Kidney (tissue), 14 donors: ENCODE measurements around the gene FBLN1. TPM values are rescaled to one million over a fixed set of nuclear protein-coding genes. Genes with fewer than 3 reads are reported as not detected.
A peak's percentile ranks its signal among the peaks of the same experiment; 100 is the strongest.

Source experiments
- DNase-seq, 5 donors: peaks; one replicate each; pipeline ENCODE4 v3.0.0-alpha.2; 2013 to 2020
- FAIRE-seq: peaks from 2 replicates; lab custom pipeline; 2012; peaks lifted over from hg19 to GRCh38; lab: Jason Lieb, UNC
- H3K27ac ChIP-seq, 2 donors: one replicate each; pipeline ENCODE4 v1.7.0; 2013; ENCODE audit warnings: low read depth in 2 of 2, low read length in 2 of 2, inconsistent platforms in 1 of 2
- H3K27me3 ChIP-seq: one replicate; pipeline ENCODE4 v1.7.1; 2013; ENCODE audit warnings: low read length, inconsistent platforms; ENCODE audit not compliant: control insufficient read depth, insufficient read depth
- H3K36me3 ChIP-seq, 3 donors: one replicate each; pipeline versions ENCODE4 v1.7.0 to v1.7.1; 2013; ENCODE audit warnings: low read length in 3 of 3, control low read depth in 1 of 3, inconsistent platforms in 1 of 3; ENCODE audit not compliant: insufficient read depth in 3 of 3, control insufficient read depth in 2 of 3
- H3K4me1 ChIP-seq, 3 donors: one replicate each; pipeline versions ENCODE4 v1.7.0 to v1.7.1; 2013; ENCODE audit warnings: low read length in 3 of 3, inconsistent platforms in 1 of 3, low read depth in 1 of 3; ENCODE audit not compliant: control insufficient read depth in 2 of 3, insufficient read depth in 2 of 3
- H3K4me3 ChIP-seq, 3 donors: one replicate each; pipeline versions ENCODE4 v1.7.0 to v1.8.1; 2013; ENCODE audit warnings: low read length in 3 of 3, control low read depth in 1 of 3, inconsistent platforms in 1 of 3
- H3K9ac ChIP-seq, 3 donors: one replicate each; pipeline versions ENCODE4 v1.7.0 to v1.7.1; 2013; ENCODE audit warnings: low read length in 3 of 3, control low read depth in 1 of 3, inconsistent platforms in 1 of 3
- H3K9me3 ChIP-seq, 3 donors: one replicate each; pipeline versions ENCODE4 v1.7.0 to v1.7.1; 2013; ENCODE audit warnings: low read length in 3 of 3, control low read depth in 1 of 3, inconsistent platforms in 1 of 3; ENCODE audit not compliant: control insufficient read depth in 2 of 3, insufficient read depth in 1 of 3
- intact Hi-C: fragments of 100-400 bp; cut with DNase I; formaldehyde crosslinking; loops from one replicate; pipeline ENCODE4 v1.11.1; 2022
- polyA plus RNA-seq: library from polyadenylated mRNA; stranded (reverse); fragments of 350-450 nt; fragmentation: Illumina TruSeq; extraction: RNeasy Lipid Tissue Mini Kit (QIAGEN cat#74804); gene quantifications from one replicate; pipeline ENCODE4 v1.2.3, GENCODE V29; 2014; ENCODE audit warnings: low read depth, low replicate concordance; ENCODE audit not compliant: insufficient read depth
- total RNA-seq: library from RNA; stranded (reverse); fragmentation: NEBNext Ultra II Directional; extraction: Animal tissue kit (Norgen Biotek cat#: 25700); gene quantifications from one replicate; pipeline ENCODE4 v1.2.1, GENCODE V29; 2021
- TF ChIP-seq, protein P1 (sequence below): IDR thresholded peaks from 3 replicates; pipeline ENCODE4 v1.5.1; 2012; ENCODE audit warnings: mild to moderate bottlenecking, moderate library complexity, borderline replicate concordance; ENCODE audit not compliant: insufficient read depth; ENCODE audit errors: extremely low read depth
- donor health status: control.
- donor health status: control.
- donor health status: control.
- donor health status: control.
- donor health status: control.
- donor health status: DM: yes; HTN: yes; CAD: no.
- donor health status: Normal renal cell carcinoma (clear cell type).

The FBLN1 gene
- total and polyA plus RNA-seq, 2 donors from 2014 or later, result 23.3 to 105 TPM

DNA sequence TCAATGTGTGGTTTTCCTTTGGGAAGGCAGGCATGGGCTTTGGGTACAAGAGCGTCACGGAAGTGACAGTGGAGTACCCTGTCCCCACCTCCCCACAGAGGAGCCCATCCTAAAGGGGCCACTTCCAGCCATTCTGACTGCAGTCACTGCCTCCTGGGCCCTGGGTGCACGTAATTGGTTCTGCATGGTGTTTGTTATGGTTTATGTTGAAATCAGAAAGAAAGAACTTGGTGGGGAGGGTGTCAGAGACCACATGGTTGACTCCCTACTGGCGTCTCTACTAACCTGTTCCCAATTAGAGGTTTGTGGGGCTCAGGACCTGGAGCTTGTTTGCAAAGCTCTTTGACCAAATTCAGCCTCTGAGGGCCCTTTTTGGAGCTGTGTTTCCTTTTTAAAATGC lies 48.4 kb upstream of the FBLN1 start:
- Histone ChIP-seq H3K27ac (no peak overlapping the region), H3K9ac (no peak overlapping the region), H3K36me3 (no peaks in the 10 kb centered on the region), H3K4me3 (no peak overlapping the region), H3K27me3 (no peaks in the 10 kb centered on the region), H3K9me3 (no peaks in the 10 kb centered on the region), H3K4me1 (peaks cover 0 to 2% (median 2%) of the 10 kb centered on the region in 3 donors)
- intact Hi-C loops, result no loop called here
- TF ChIP-seq, protein P1, sequence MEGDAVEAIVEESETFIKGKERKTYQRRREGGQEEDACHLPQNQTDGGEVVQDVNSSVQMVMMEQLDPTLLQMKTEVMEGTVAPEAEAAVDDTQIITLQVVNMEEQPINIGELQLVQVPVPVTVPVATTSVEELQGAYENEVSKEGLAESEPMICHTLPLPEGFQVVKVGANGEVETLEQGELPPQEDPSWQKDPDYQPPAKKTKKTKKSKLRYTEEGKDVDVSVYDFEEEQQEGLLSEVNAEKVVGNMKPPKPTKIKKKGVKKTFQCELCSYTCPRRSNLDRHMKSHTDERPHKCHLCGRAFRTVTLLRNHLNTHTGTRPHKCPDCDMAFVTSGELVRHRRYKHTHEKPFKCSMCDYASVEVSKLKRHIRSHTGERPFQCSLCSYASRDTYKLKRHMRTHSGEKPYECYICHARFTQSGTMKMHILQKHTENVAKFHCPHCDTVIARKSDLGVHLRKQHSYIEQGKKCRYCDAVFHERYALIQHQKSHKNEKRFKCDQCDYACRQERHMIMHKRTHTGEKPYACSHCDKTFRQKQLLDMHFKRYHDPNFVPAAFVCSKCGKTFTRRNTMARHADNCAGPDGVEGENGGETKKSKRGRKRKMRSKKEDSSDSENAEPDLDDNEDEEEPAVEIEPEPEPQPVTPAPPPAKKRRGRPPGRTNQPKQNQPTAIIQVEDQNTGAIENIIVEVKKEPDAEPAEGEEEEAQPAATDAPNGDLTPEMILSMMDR, result no peak
- FAIRE-seq, result no peak
- DNase-seq, result no peak

DNA sequence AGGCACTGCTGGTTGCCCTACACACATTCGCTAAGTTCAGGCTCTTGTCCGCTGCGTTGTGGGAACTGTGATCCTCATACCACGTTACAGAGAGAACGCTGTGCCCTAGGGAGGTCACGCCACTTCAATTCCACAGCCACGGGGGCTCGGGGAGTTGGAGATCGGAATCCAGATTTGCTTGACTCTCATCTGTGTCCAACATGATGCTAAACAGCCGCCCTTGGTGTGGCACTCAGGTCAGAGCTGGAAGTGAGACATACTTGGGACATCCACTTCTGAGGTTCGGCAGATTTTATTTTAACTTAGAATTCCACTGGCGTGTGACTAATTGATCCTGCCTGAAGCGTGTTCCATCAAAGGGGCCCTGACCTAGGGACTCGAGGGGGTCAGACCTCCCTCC lies 47.5 kb upstream of the FBLN1 start:
- no peaks in the 10 kb centered on the region for H3K9me3 ChIP-seq
- intact Hi-C loops, result no loop called here
- H3K27me3 ChIP-seq, result no peaks in the 10 kb centered on the region
- no peak overlapping the region for H3K4me3 ChIP-seq
- TF ChIP-seq, protein P1, result no peak
- DNase-seq, result peak in 1 of 5 donors; percentile 15
- peaks cover 0 to 2% (median 2%) of the 10 kb centered on the region in 3 donors for H3K4me1 ChIP-seq
- no peak overlapping the region for H3K27ac ChIP-seq
- no peak overlapping the region for H3K9ac ChIP-seq
- FAIRE-seq, result no peak
- H3K36me3 ChIP-seq, result no peaks in the 10 kb centered on the region

DNA sequence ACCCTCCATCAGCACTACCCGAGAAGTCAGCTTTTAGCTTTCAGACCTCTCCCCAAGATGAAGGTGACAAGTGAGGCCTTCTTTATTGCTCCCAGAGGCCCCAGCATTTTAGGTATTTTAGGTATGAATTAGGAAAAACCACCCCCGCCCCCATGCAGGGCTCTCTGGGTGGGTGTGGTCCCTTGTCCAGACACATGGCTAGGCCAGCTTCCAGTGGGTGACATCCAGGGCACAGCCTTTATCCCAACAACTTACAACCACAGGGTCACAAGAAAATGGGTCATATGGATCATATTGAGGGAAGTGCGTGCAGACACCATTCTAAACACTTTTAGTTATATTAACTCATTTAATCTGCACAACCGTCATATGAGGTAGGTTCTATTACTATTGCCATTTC lies 47.1 kb upstream of the FBLN1 start:
- intact Hi-C loops, result no loop called here
- Histone ChIP-seq H3K27ac (no peak overlapping the region), H3K27me3 (no peaks in the 10 kb centered on the region), H3K36me3 (no peaks in the 10 kb centered on the region), H3K9ac (no peak overlapping the region), H3K9me3 (no peaks in the 10 kb centered on the region), H3K4me1 (peaks cover 0 to 2% (median 0%) of the 10 kb centered on the region in 3 donors), H3K4me3 (no peak overlapping the region)
- TF ChIP-seq, protein P1, result no peak
- FAIRE-seq, result no peak
- no peak for DNase-seq

DNA sequence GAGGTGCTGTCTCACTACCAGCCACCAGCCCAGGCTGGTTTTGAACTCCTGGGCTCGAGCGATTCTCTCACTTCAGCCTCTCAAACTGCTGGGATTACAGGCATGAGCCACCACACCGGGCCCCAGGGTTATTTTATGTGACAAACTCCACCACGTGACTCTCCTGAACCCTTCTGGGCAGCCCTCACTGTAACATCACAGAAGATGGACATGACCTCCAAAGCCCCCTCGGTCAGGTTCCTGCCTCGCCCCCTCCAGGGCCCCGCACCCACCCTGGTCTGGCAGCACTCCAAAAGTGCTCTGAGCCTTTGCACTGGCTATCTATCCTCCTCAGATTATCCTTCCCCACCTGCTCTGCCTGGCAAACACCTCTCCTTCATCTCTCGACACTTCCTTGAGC lies 45.9 kb upstream of the FBLN1 start:
- no peak for FAIRE-seq
- no peaks in the 10 kb centered on the region for H3K9me3 ChIP-seq
- H3K36me3 ChIP-seq, result no peaks in the 10 kb centered on the region
- intact Hi-C loops, result no loop called here
- no peak overlapping the region for H3K4me3 ChIP-seq
- H3K27ac ChIP-seq, result no peak overlapping the region
- peaks cover 0 to 2% (median 0%) of the 10 kb centered on the region in 3 donors for H3K4me1 ChIP-seq
- H3K27me3 ChIP-seq, result no peaks in the 10 kb centered on the region
- DNase-seq, result no peak
- TF ChIP-seq, protein P1, result no peak
- H3K9ac ChIP-seq, result no peak overlapping the region
